OCI-LY7 (cell line): ENCODE results near the gene EARS2.

Source experiments
- EZH2phosphoT487 ChIP-seq: fragments of 200-600 bp; sonication (generic); IDR thresholded peaks from 2 replicates; pipeline ENCODE4 v1.6.1; 2018; ENCODE audit warnings: low read depth, borderline replicate concordance, mild to moderate bottlenecking, mixed run types, antibody characterized with exemption, low read length, moderate library complexity, mixed read lengths
- TF ChIP-seq, protein P1 (sequence below): fragments of 200-600 bp; sonication (generic); conservative IDR thresholded peaks from 2 replicates; pipeline ENCODE4 v1.5.1; 2014; ENCODE audit warnings: mild to moderate bottlenecking, antibody characterized with exemption, low read length, moderate library complexity, mixed read lengths

DNA sequence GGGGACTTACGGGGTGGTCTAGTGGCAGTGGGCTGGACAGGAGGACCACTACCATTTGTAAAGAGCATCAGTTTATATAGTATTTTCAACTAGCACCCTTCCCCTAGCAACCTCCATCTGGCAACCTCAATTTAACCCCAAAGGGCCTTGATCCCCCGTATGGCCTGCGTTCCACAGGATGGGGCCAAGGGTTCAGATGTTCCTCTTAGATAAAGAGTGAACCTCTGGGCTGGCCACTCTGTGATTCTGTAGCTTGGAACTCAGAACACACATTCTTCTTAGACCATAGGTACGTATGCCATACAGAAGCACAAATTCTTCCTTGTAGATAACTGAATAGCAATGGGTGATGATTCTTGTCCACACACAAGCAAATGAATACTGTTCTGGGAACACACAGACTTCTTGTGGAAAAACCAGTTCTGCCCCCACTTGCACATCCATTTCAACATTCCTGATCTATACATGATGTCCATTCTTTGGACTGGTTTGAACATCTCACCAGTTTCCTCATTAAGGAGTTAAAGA, 44.9 kb downstream of the EARS2 start:
- TF ChIP-seq EZH2phosphoT487: no peak
- TF ChIP-seq, protein P1, sequence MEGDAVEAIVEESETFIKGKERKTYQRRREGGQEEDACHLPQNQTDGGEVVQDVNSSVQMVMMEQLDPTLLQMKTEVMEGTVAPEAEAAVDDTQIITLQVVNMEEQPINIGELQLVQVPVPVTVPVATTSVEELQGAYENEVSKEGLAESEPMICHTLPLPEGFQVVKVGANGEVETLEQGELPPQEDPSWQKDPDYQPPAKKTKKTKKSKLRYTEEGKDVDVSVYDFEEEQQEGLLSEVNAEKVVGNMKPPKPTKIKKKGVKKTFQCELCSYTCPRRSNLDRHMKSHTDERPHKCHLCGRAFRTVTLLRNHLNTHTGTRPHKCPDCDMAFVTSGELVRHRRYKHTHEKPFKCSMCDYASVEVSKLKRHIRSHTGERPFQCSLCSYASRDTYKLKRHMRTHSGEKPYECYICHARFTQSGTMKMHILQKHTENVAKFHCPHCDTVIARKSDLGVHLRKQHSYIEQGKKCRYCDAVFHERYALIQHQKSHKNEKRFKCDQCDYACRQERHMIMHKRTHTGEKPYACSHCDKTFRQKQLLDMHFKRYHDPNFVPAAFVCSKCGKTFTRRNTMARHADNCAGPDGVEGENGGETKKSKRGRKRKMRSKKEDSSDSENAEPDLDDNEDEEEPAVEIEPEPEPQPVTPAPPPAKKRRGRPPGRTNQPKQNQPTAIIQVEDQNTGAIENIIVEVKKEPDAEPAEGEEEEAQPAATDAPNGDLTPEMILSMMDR: no peak
